Activated naive CD4-positive, alpha-beta T cell treated with anti-CD3 and anti-CD28 coated beads, Interleukin-2, amount 50 U/mL, for 72 hours (primary cell): ENCODE measurements around the gene TBL1Y. TPM values are rescaled to one million over a fixed set of nuclear protein-coding genes. Genes with fewer than 3 reads are reported as not detected.
"Not testable (repeated sequence)": the region's sequence is repeated elsewhere in the genome, so short reads cannot be mapped to it uniquely, and the experiment has no call there.

Experiments used
- ATAC-seq, 2 donors: fragments of 150-1000 bp; cut with Tn5 transposase; 2 replicates each; pipeline ENCODE4 v1.10.0; 2021; ENCODE audit warnings: mild to moderate bottlenecking in 2 of 2, moderate library complexity in 2 of 2
- DNase-seq, 2 donors: peaks; one replicate each; pipeline ENCODE4 v3.0.0; 2021 to 2022; ENCODE audit warnings: low spot score in 2 of 2
- H3K27ac Mint-ChIP-seq, 2 donors: one replicate each; pipeline ENCODE4 v1.8.0; 2022; ENCODE audit warnings: mild to moderate bottlenecking in 2 of 2, mixed read lengths in 2 of 2
- H3K36me3 Mint-ChIP-seq, 2 donors: one replicate each; pipeline ENCODE4 v1.8.0; 2022; ENCODE audit warnings: mixed read lengths in 2 of 2
- H3K9me3 Mint-ChIP-seq, 2 donors: one replicate each; pipeline ENCODE4 v1.8.0; 2022; ENCODE audit warnings: mixed read lengths in 2 of 2
- total RNA-seq, 2 donors: library from RNA; stranded (reverse); gene quantifications; one replicate each; pipeline ENCODE4 v1.2.3, GENCODE V29; 2022

TBL1Y gene
- total RNA-seq = not detected

- ATAC-seq = peak in 1 of 2 donors; percentile 40
- Mint-ChIP-seq H3K36me3 (no peaks in the 10 kb centered on the region), H3K9me3 (no peaks in the 10 kb centered on the region), H3K27ac (no peak within 1 kb of the TSS)
- no peak for DNase-seq
Observed at GRCh38 chrY:6910372-6911252, at the start of gene TBL1Y. TBL1Y (plus strand) TSS chrY:6910697; CDS start chrY:7025085, 114,388 bp downstream.

GRCh38 chrY:6894496-6894895 lies 16.0 kb upstream of the TBL1Y start:
- no peak for ATAC-seq
- Mint-ChIP-seq H3K9me3 (no peaks in the 10 kb centered on the region), H3K27ac (no peak overlapping the region), H3K36me3 (no peaks in the 10 kb centered on the region)
- DNase-seq = no peak

- no peak overlapping the region for H3K27ac Mint-ChIP-seq
Observed at GRCh38 chrY:6895236-6895635, 15.3 kb upstream of the TBL1Y start.

GRCh38 chrY:6902116-6902515 lies 8.4 kb upstream of the TBL1Y start:
- H3K9me3 Mint-ChIP-seq, H3K36me3 Mint-ChIP-seq, H3K27ac Mint-ChIP-seq, DNase-seq, ATAC-seq: not testable (repeated sequence)

More at GRCh38 chrY:6895236-6895635, 15.3 kb upstream of the TBL1Y start:
- ATAC-seq (no peak), DNase-seq (no peak)
- no peaks in the 10 kb centered on the region for H3K9me3 Mint-ChIP-seq
- H3K36me3 Mint-ChIP-seq = no peaks in the 10 kb centered on the region

- Mint-ChIP-seq H3K27ac (no peak overlapping the region), H3K36me3 (no peaks in the 10 kb centered on the region), H3K9me3 (no peaks in the 10 kb centered on the region)
- ATAC-seq (no peak), DNase-seq (no peak)
Observed at GRCh38 chrY:6907591-6907990, 2.9 kb upstream of the TBL1Y start.

- H3K9me3 Mint-ChIP-seq, ATAC-seq, H3K27ac Mint-ChIP-seq, H3K36me3 Mint-ChIP-seq, DNase-seq: not testable (repeated sequence)
Observed at GRCh38 chrY:6908021-6908420, 2.5 kb upstream of the TBL1Y start.

GRCh38 chrY:6909118-6909521 lies 1.4 kb upstream of the TBL1Y start:
- no peak for ATAC-seq
- no peak for DNase-seq
- Mint-ChIP-seq H3K9me3 (no peaks in the 10 kb centered on the region), H3K27ac (no peak overlapping the region), H3K36me3 (no peaks in the 10 kb centered on the region)

- DNase-seq = no peak
- no peak for ATAC-seq
- Mint-ChIP-seq H3K36me3 (no peaks in the 10 kb centered on the region), H3K9me3 (no peaks in the 10 kb centered on the region), H3K27ac (no peak overlapping the region)
Observed at GRCh38 chrY:6909856-6910255, 641 bp upstream of the TBL1Y start.

GRCh38 chrY:6911253-6911881 lies 870 bp downstream of the TBL1Y start, which contains the start of gene AMELY:
AMELY (minus strand) TSS chrY:6911752; CDS start chrY:6872608, 39,144 bp downstream.
- H3K36me3 Mint-ChIP-seq = no peaks in the 10 kb centered on the region
- no peak for ATAC-seq
- DNase-seq = no peak
- H3K27ac Mint-ChIP-seq = no peak within 1 kb of the TSS
- no peaks in the 10 kb centered on the region for H3K9me3 Mint-ChIP-seq

- no peak overlapping the region for H3K27ac Mint-ChIP-seq
- H3K9me3 Mint-ChIP-seq = no peaks in the 10 kb centered on the region
- no peak for DNase-seq
- ATAC-seq = no peak
- H3K36me3 Mint-ChIP-seq = no peaks in the 10 kb centered on the region
Observed at GRCh38 chrY:6913362-6913761, 2.9 kb downstream of the TBL1Y start.

- H3K9me3 Mint-ChIP-seq = peaks cover 0 to 5% of the 10 kb centered on the region in 2 donors
- ATAC-seq = no peak
- no peak overlapping the region for H3K27ac Mint-ChIP-seq
- DNase-seq = no peak
- no peaks in the 10 kb centered on the region for H3K36me3 Mint-ChIP-seq
Observed at GRCh38 chrY:6921061-6921460, 10.6 kb downstream of the TBL1Y start.

GRCh38 chrY:6928265-6928664 lies 17.8 kb downstream of the TBL1Y start:
- ATAC-seq = no peak
- Mint-ChIP-seq H3K36me3 (no peaks in the 10 kb centered on the region), H3K9me3 (no peaks in the 10 kb centered on the region), H3K27ac (no peak overlapping the region)
- DNase-seq = no peak

GRCh38 chrY:6929237-6929636 lies 18.7 kb downstream of the TBL1Y start:
- ATAC-seq (no peak), DNase-seq (no peak)
- Mint-ChIP-seq H3K9me3 (no peaks in the 10 kb centered on the region), H3K36me3 (no peaks in the 10 kb centered on the region), H3K27ac (no peak overlapping the region)

GRCh38 chrY:6931779-6932396 lies 21.4 kb downstream of the TBL1Y start:
- no peaks in the 10 kb centered on the region for H3K36me3 Mint-ChIP-seq
- DNase-seq (no peak), ATAC-seq (no peak)
- no peak overlapping the region for H3K27ac Mint-ChIP-seq
- H3K9me3 Mint-ChIP-seq = no peaks in the 10 kb centered on the region

- no peak overlapping the region for H3K27ac Mint-ChIP-seq
- no peaks in the 10 kb centered on the region for H3K36me3 Mint-ChIP-seq
- ATAC-seq = no peak
- no peaks in the 10 kb centered on the region for H3K9me3 Mint-ChIP-seq
- DNase-seq = no peak
Observed at GRCh38 chrY:6935497-6935896, 25.0 kb downstream of the TBL1Y start.

GRCh38 chrY:6947695-6948094 lies 37.2 kb downstream of the TBL1Y start:
- Mint-ChIP-seq H3K9me3 (no peaks in the 10 kb centered on the region), H3K36me3 (no peaks in the 10 kb centered on the region), H3K27ac (no peak overlapping the region)
- DNase-seq (no peak), ATAC-seq (no peak)

- no peaks in the 10 kb centered on the region for H3K36me3 Mint-ChIP-seq
- no peak for ATAC-seq
- no peaks in the 10 kb centered on the region for H3K9me3 Mint-ChIP-seq
- no peak for DNase-seq
- no peak overlapping the region for H3K27ac Mint-ChIP-seq
Observed at GRCh38 chrY:6948378-6948777, 37.9 kb downstream of the TBL1Y start.
